ENCODE data around the gene TMEFF2.
"Not testable (repeated sequence)": the region's sequence is repeated elsewhere in the genome, so short reads cannot be mapped to it uniquely, and the experiment has no call there.

TMEFF2 gene

DNA sequence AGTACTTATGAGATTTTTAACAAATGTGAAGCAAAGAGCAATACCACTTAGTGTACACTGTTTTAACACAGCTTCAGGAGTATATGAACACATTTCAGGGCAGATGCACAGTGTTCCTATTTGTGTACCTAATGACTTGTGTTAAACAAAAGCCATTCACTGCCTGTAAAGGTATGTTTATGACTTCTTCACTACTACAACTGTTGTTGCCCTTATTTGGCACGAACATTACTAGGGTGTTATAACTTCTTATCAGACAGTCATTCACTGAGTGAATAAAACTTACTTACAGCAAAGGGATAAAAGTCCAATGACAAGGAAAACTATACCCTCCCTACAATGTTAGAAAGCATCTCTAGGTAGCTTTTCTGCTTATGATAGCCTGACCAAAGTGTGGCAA, 262.4 kb downstream of the TMEFF2 start:
- no peak for DNase-seq (ENCODE audit: low read depth in 3 of 3)

DNA sequence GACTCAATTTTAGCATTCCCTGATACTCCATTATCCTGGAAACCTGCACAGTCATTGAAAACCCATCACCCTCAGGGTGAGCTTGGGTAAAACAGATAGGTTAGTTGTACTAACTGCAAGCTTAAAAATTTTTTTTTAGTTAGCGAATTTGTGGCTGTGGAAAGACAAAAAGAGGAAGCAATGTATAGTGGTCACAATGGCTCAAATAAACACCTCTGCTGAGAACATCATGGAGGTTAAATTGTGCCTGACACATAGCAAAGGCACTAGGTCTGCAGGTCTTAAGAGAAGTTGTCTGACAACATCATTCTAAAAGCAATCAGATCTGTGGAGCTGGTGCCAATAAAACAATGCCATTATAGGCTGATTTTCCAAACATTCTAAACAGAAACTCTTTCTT, 263.4 kb downstream of the TMEFF2 start:
- no peak for DNase-seq (ENCODE audit: low read depth in 3 of 3)

DNA sequence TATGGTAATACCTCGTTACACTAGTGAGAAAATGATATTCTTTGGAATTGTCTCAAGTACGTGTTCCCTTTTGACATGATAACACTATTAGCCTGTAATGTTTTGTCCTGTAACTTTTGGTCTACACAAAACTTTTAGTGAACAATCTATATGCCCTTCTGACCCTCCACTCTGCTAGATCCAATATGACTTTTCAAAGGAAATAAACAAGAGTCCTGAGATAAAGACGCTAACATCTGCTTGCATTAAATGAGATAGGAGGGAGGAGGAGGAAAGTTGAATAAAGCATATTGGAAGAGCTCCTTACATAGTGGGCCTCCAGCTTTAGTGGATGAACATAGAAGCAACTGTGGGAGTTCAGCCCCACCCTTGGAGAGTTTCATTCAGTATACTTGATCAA, 264.5 kb downstream of the TMEFF2 start:
- DNase-seq (ENCODE audit: low read depth in 3 of 3) = no peak

GRCh38 chr2:191929288-191929687, 265.4 kb downstream of the TMEFF2 start:
- DNase-seq (ENCODE audit: low read depth in 3 of 3) = no peak

GRCh38 chr2:191927991-191928390, 266.7 kb downstream of the TMEFF2 start:
- no peak for DNase-seq (ENCODE audit: low read depth in 3 of 3)

DNA sequence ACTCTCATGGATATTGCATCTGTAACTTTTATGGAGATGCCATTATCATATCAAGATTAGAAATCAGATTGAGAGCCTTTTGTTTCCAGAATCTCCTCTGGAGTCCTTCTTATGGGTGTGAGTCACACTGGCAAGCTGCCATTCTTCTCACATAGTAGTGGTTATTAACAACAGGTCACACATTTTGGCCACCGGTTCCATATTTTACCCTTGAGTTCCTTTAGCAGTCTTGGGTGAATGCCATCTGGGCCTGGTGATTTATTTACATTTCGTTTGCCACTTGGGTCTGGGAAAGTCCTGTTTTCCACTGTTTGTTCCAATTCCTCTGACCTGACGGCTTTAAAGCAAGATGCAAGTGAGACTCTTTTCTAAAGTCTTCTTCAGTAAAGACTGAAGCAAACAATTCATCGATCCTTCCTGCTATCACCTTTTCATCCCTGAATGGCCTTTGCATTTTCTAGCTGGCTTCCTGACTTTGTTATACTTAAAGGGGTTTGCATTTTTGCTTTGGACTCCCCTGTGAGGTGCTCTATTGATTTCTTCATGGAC, 267.3 kb downstream of the TMEFF2 start:
- DNase-seq (ENCODE audit: low read depth in 3 of 3) = no peak

- DNase-seq (ENCODE audit: low read depth in 3 of 3) = no peak
Observed at GRCh38 chr2:191926671-191927070, 268.1 kb downstream of the TMEFF2 start.

DNA sequence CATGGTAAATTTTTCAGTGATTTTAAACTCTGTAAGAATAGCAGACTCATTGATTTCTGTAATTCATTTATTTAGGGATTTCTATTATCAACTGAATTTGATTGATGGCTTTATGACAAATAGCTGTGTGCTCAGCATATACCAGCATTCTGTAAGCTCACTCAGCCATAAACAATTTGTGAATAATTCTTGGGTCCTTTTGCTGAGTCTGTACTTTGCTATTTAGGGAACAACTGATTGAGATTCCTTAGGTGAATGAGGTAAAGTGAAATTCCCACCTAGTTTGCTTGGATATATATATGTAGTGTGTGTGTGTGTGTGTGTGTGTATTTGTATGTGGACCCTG, 271.1 kb downstream of the TMEFF2 start:
- no peak for DNase-seq (ENCODE audit: low read depth in 3 of 3)

DNA sequence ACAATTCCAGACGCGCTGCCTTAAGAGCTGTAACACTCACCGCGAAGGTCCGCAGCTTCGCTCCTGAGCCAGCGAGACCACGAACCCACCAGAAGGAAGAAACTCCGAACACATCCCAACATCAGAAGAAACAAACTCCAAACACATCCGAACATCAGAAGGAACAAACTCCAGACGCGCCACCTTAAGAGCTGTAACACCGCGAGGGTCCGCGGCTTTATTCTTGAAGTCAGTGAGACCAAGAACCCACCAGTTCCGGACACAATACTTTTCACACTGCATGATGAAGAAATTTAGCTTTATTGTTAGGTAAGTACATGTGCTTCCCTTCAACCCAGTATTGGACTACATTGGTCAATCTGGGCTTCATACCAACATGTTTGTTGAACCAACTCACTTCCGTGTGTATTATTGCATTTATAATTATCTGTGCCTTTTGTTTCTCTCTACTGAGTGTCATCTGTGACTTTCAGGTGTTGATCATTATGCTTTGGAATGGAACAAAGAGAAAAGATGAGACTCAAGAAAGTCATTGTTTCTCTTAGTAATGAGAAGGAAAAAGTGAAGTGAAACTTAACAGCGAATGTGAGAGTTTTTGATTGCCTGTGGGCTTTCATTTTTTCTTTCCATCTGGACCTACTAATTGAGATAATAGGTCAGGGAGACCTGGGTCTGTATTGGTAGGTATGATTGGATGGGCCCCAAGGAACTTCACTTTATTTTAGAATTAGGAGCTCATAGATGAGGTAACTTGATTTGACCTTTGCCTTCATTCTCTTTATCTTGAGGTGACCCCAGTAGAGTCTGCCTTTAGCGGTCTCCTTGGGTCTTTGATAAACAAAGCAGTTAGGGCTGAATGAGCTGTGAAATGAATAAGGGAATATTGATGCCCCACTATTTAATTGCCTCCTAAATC, 271.7 kb downstream of the TMEFF2 start:
- DNase-seq (ENCODE audit: low read depth in 3 of 3) = no peak

DNA sequence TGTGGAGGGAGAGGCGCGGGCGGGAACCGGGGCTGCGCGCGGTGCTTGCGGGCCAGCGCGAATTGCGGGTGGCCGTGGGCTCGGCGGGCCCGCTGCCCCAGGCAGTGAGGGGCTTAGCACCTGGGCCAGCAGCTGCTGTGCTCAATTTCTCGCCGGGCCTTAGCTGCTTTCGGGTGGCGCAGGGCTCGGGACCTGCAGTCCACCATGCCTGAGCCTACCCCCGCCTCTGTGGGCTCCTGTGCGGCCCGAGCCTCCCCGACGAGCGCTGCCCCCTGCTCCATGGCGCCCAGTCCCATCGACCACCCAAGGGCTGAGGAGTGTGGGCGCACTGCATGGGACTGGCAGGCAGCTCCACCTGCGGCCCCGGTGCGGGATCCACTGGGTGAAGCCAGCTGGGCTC, 273.1 kb downstream of the TMEFF2 start:
- DNase-seq (ENCODE audit: low read depth in 3 of 3) = not testable (repeated sequence)

GRCh38 chr2:191920502-191920901, 274.2 kb downstream of the TMEFF2 start:
- DNase-seq (ENCODE audit: low read depth in 3 of 3) = no peak

DNA sequence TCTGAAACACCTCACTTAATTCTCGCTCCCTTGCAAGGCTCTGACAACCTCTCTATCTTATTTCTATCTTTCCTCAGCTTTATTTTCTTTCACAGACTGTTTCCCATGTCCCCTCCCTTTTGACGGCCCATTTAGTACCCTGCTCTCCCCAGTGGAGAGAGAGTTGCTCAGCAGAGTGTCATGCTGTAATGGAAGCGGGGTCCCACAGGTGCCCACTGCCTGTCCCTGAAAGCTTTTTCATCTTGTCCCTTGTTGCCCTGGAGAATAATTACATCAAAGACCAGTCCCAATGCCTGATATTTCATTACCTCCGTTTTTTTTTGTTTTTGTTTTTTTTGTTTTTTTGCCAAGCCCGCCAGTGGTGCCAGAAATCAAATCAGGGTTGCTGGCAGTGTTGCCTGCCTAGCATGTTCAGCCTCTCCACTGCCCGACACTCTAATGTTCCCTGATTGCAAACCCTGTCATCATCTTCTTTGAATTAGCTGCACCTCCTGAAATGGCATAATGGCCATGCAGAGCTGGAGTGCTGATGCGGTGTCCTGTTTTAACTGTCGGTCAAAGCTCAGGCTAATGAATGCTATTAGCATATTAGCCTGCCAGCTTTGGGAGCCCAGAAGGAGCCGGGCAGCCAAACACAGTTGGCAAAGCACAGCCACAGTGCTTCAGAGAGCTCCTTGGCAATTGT, 276.6 kb downstream of the TMEFF2 start:
- no peak for DNase-seq (ENCODE audit: low read depth in 3 of 3)

DNA sequence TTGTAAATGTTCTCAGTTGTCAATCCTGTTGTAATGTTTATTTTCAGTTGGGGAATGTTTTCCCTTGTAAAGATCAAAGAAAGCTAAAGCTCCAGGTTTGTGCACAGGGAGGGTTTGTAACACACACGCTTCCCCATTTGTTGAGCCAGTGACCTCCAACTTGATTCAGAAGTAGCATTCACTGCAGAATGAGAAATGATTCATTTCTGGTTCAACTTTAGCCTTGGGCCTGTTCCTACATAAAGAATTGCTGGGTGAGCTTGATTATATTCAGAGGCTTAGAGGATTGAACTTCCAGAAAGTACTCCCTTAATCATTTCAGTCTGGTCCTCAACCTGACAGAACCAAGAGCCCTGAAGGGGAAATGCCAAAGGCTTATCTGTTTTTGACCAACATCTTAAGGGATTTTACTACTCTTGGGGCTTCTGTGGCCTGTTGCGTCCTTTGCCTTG, 277.3 kb downstream of the TMEFF2 start:
- DNase-seq (ENCODE audit: low read depth in 3 of 3) = no peak

DNA sequence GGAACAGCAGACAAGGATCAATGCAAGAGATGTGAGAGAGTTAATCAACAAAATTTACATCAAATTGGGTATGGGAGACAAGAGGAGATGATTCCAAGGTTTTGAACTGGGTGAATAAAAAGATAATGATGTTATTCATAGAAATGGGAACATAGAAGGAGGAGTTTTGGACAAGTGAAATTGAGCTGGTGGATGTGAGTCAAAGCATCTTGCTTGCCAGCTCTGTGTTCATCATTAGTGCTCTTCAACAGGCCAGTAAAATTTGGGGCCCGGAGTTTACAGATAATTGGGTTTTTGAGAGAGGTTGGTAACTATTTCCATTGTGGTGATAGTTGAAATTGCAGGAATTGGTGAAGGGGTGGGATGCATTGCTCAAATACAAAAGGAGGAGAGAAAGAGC, 277.9 kb downstream of the TMEFF2 start:
- DNase-seq (ENCODE audit: low read depth in 3 of 3) = no peak

GRCh38 chr2:191915750-191916149, 279.0 kb downstream of the TMEFF2 start:
- DNase-seq (ENCODE audit: low read depth in 3 of 3) = no peak

- no peak for DNase-seq (ENCODE audit: low read depth in 3 of 3)
Observed at GRCh38 chr2:191913796-191914195, 280.9 kb downstream of the TMEFF2 start.

DNA sequence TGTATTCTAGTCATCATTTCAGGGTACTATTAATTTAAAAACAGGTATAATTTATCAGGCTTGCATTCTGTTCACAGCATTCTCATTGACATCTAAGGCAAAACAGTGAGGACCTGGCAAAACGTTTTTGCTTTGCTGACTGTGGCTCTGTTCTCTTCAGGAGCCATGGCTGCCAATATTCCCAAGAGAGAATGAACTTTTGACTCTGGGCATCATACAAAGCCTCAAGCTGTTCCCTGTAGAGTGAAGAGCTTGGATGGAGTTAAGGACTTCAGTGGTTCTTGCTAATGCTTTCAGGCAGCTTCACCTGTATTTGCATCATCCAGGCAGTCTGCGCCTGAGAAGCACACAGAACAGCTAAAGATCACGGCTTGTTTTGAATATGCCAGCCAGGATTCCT, 282.0 kb downstream of the TMEFF2 start:
- no peak for DNase-seq (ENCODE audit: low read depth in 3 of 3)

DNA sequence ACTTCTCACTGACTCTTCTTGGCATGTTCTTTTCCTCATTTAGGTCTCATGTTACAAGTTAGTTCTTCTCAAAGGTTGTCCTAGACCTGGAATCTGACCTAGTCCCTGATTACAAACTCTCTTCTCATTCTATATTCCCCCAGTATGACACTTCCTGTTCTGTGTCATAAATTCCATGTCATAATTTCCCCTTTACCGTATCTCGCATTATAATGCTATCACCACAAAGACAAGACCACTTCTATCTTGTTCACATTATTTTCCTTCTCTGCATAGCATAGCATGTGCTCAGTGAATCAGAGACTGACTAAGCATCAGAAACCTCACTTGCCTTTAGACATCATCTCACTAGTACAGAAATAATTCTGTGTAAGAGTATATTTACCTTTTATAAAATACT, 284.2 kb downstream of the TMEFF2 start:
- no peak for DNase-seq (ENCODE audit: low read depth in 3 of 3)

GRCh38 chr2:191908874-191909273, 285.9 kb downstream of the TMEFF2 start:
- DNase-seq (ENCODE audit: low read depth in 3 of 3) = no peak

- no peak for DNase-seq (ENCODE audit: low read depth in 3 of 3)
Observed at GRCh38 chr2:191907545-191907944, 287.2 kb downstream of the TMEFF2 start.

DNA sequence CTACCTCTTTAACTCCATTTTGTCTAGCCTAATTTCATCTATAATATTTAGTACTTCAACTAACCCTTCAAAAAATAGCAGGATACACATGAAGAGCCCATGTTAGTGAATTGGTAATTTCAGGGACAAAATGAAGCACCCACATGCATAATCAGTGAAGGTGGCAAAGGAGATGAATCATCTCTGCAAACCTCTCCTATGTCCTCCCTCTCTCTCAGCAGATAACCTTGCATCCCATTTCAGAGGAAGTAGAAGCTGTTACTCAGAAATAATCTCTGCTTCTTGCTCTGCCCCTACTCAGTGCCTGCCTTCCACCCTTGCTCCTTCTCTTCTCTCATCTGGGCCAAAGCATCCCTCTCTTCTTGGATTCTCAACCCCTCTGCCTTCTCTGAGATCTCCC, 287.6 kb downstream of the TMEFF2 start:
- DNase-seq (ENCODE audit: low read depth in 3 of 3) = no peak

DNA sequence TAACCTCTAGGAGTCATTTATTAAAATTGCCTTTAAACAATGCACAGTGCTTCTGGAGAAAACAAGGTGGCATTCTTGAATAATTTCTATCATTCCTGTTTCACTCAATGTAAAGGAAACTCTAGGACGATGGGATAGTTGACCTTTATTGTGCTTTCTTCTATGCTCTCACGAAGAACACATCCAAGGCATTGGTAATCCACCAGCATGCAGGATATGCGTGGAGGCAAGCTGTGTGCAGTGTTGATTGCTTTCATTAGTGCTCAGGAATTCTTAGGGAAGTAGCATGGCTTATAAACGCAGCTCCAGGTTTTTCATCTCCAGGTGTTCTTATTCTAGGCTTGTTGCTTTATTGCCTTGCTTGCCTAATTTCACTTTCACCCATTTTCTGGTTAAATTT, 289.4 kb downstream of the TMEFF2 start:
- DNase-seq (ENCODE audit: low read depth in 3 of 3) = no peak

DNA sequence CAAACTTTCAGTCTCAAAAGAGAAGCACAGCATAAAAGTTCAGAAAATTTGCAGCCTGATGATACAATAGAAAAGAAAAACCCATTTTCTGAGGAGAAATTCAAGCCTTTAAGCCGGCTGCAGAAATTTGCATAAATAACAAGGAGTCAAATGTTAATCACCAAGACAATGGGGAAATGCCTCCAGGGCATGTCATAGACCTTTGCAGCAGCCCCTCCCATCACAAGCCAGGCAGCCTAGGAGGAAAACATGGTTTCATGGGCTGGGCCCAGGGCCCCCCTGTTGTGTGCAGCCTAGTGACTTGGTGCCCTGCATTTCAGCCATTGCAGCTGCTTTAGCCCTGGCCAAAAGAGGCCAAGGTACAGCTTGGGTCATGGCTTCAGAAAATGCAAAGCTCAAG, 293.7 kb downstream of the TMEFF2 start:
- DNase-seq (ENCODE audit: low read depth in 3 of 3) = no peak
